ENCODE results near the gene IRF2BPL.

Gene IRF2BPL

DNA sequence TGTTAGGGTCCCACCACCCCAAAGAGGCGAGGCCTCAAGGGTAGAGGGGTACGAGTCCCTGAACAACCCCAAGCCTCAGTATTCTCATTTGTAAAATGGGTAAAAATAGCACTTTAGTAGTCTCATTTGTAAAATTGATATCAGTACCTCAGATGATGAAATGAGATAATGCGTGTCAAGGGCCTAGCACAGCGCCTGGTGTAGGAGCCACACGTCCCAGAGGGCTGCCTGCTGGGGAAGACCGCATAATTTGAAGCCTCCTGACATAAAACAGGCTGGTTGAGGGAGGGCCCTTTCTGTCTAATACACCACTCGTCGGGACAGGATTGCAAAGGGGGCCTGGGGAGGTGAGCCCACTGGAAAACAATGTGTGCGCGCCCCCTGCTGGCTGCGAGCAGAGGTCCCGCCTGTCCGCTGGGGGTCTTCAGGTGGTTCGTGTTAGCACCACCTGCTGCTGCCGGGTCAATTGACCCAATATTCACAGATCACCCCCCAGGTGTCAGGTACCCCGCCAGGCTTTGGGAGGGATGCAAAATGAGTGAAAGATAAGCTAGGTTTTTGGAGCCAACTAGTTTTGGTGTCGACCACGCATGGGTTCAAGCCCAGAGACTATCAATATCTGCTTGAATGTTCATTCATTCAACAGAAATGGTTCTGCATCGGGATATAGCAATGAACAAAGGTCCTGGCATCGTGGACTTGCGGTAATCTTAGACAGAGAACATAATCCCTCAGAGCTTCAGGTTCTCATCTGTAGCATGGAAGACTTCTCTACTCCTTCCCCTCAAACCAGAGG lies 24.7 kb upstream of the IRF2BPL start:
- DNase-seq (ENCODE audit: low read depth): peak; percentile 61

DNA sequence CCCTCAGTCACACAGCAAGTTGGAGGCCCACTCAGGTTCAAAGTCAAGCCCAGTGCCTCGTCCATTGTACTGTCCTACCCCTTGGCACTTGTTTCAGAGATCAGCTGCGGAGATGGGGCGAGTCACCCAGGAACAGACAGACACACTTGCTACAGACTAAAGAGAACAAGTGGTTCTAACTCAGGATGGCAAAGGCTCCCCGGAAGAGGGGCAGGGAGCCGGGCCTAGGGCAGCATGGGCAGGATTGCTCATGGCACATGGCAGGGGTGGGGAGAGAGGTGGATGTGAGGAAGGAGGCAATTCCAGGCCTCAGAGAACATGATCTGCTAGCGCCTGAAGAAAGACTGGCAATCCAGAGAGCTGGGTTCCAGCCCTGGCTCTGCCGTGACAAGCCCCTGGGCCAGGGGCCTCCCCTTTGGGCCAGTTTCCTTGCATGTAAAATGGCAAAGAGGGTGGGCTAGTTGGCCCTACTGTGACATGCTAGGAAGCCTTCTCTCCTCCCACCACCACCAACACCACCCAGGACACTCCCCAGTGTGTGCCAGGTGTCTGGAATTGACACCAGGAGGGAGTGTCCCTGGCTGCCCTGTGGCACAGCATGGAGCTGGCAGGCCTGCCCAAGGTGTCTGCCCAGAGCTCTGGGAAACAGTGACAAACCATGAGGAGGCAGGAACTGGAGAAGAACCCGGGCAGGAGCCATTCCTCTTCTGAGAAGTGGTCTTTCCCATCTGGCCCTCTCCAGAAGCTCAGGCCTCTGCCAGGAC lies 24.0 kb upstream of the IRF2BPL start:
- no peak for DNase-seq (ENCODE audit: low read depth)

DNA sequence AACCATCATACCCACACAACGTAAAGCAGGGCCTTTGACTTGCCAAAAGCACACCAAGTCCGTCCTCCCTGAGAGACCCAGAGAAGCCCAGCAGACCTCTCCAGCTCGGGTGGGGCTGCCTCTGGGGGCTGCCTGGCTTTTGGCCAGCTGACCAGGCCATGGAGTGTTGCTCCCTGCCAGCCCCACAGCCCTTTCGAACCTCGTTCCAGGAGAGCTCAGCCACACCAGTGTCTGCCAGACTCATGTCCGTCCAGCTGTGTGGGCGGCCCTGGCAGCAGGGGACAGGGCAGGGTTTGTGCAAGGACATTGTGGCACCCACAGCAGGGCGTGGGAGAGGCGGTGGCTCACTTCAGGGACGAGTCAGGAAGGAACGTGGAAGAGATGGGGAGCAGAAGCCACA lies 22.6 kb upstream of the IRF2BPL start:
- DNase-seq (ENCODE audit: low read depth): no peak

DNA sequence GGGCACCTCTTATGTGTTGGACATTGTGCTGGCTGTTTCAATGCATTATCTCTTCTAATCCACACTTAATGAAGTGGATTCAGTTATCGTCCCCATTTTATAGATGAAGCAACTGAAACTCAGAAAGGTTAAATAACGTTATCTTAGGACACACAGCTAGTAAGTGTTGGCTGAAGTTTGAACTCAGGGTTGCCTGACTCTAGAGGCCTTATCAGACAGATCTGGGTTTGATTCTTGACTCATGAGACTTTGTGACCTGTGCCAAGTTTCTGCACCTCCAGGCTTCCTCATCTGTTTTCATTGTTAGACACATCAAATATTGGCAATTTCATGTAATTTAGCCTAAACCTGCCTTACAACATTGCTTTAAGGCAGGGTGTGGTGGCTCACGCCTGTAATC lies 18.2 kb upstream of the IRF2BPL start:
- DNase-seq (ENCODE audit: low read depth): no peak

DNA sequence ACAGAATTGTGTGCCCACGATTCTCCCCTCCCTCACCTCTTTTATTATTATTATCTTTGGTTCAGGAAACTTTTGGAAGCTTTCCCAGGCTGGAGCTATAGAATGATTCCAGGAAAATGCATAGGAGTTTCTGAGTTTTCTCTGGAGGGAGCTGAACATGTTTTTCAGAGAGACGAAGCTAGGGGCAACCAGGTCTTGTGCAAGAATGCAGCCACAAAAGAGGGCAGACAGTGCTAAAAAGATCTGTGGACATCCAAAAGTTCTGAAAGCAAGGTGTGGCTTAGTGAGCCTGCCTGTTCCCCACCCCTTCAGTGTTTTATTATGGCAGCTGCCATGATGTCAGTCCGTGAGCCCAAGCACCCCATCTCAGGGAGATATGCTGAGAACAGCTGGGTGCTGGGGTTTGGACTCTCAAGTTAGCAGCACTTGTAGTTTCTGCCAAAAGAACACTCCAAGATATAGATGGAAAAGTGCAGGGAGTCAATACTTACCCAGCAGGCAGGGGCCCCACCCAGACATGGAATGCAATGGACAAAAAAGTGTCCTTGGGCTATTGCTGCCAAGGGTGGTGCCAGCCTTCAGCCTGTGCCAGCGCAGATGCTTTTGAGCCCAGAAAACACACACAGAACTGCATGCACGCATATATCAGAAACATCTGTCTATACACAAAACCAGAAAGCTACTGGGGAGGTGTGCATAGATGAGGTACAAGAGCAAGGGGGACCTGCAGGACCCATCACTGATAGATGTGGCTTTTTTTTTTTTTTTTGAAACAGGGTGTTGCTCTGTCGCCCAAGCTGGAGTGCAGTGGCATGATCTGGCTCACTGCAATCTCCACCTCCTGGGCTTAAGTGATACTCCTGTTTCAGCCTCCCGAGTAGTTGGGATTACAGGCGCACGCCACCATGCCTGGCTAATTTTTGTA lies 17.0 kb upstream of the IRF2BPL start:
- no peak for DNase-seq (ENCODE audit: low read depth)

DNA sequence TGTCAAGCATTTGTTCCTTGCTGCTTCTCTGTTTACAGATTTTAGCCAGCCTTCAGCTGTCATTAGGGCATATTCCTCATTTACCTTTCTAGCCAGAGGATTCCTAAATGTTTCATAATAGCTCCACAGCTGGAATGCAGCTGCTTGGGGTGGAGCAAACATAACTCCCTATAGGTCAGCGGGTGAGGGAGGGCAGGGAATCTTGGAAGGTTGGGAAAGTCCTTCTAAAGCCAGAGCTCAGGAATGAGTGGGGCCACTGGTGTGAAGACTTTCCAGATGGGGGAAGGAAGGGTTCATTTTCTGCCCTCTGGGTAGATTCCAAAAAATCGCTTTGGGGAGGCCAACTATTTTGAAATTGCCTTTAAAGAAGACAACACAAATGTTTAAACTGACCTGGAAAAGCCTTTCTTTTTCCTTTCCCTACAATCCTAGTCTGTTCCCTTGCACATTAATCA lies 16.3 kb upstream of the IRF2BPL start:
- no peak for DNase-seq (ENCODE audit: low read depth)

DNA sequence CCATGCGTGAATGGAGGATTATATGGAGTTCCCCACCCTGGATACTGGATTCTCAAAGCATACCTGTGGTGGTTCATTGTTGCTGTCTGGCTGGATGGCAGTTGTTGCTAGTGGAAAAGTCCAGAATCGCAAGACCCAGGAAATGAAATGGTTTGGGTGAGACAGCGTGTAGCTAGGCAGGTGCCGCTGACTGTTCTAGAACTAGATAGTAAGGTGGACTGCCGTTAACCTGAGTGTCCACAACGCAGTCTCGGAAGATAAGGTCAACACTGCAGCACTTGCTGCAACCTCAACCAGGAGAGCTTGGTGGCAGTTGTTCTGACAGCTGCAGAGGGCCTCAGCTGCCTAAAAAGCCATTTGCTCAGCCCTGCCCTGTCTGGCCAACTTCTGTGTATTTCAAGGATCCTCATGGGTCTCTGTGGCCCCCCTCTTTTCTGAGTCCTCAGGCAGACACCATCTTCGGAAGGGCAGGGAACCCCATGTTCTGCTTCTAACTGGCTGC lies 15.5 kb upstream of the IRF2BPL start:
- DNase-seq (ENCODE audit: low read depth): no peak

DNA sequence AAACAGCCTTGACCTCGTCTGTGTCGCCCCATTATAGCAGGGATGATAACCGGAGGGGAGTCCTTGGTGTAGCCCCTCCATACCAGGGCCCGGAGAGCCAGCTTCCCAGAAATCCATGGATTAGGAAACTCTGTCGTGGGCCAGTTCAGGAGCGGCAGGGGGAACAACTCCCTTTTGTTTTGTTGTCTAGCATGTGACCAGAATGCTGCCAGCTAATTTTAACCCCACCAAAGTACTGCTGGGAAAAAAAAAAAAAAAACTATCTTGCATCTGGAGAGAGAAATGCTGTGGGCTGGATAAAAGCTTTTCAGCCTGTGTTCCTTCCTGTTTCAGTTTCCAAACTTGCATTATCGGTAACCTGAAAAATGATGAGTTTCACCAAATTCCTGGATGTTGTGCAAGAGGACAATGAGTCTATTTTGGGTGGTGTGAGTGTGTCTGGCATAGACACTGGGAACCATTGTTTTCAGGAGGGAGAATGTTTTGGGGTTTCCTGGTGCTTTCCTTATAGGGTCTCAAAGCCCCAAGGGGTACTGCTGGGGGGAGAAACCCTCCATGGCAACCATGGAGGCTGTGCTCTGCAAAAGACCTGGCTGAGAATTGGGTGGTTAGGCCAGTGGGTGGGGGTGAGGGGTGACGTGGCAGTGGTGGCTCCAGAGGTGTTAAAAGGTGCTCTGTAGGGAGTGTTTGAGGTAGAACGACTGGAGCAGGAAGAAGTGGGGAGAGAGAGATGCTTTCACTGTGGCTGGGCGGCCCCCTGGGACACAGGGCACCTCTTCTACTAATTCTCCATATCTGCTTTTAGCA lies 14.9 kb upstream of the IRF2BPL start:
- DNase-seq (ENCODE audit: low read depth): peak; percentile 46

DNA sequence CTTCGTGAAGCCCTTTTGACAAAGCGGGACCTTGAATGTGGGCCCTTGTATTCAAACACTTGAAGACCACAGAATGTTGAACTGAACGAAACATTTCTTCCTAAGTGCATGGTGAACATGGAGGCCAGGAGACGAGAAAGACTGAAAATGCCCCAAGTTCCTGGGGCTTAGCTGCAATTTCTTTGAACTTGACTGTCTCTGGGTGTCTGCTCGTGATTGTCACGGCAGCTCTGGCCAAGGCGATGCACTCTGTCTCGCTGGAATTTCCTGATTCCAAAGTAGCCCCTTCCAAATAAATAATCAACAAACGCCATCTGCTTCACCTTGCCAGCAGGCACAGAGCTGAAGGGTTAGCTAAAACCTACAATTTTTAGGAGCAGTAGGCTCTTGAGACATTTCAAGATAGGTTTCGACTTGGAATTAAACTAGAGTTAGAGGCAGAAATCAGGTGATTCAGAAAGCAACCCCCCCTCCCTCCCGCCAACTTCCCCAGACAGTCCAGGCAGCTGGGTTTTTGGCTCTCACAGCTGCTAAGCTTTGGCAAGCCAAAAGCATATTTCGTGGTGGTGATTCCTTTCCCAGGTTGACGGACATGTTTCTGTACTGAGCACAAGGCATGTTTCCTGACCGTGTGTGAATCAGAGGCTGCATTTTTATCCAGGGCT lies 13.5 kb upstream of the IRF2BPL start:
- DNase-seq (ENCODE audit: low read depth): no peak

DNA sequence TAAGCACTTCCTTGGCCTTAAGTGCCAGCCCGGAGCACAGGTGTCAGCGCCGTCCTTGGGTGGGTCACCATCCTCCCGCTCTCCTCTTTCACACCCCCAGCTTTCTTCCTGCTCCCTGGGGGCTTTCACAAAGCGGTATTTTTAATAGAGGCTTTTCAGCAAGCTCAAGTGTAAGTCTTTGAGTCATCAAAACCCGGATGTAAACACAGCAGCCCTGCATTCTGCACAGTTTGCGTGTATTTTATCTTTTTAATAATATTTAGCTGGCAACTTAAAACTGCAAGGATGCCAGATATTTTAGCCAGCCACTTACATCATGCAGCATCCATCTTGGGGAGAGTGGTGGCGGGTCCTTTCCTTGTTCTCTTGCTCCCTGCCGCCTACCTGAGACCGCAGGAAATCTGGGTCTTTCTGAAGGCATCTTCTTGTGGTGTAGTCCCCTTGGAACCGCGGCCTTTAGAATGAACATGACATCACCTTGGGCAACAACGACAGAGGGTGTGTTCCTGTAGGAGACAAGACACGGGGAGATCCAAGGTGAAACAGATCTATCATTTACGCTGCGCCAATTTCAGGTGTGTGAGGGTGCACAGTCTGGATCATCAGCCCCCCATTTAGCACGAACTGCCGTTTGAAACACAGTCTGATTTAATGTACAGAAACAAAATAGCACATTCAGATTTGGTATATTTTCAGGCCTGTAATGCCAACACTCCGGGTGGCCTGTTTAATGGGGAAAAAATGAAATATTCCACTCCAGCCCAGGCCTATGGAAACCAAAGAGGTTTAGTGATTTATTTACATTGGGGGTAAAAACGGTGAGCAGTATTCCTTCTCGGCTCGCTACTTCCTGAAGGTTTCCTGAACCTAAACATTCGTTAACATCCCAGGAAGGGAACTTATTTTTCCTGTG lies 12.5 kb upstream of the IRF2BPL start:
- DNase-seq (ENCODE audit: low read depth): no peak

DNA sequence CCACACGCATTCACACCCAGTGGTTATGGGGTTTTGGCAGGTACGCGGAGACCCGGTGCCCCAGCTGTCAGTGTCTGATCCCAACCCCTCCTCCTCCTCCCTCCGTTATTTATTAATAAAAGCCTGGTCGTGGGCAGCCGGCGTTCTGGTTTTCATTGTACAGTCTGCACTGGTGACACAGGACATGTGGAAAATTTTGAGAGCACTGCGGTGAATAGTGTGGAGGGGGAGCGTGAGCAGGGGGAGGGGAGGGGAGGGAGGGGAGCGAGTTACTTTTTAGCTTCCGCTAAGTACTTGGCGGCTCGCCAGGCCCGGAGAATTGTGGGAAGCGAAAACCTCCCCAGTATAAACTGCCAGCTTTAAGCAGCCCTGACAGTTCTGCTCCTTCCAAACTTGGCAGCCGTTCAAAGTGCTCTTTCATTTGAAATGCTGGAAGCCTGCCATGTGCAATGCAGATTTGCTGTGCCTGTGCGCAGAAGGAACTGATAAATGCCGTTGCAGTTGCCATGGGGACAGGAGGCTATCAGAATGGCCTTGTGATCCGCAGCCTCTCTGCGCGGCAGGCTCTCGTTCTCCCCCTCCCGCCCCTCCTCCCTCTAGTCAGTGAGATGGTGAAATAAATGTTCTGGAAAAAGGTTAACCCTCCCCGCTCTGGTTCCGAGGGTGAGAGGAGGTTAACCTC lies 11.7 kb upstream of the IRF2BPL start:
- DNase-seq (ENCODE audit: low read depth): peak; percentile 88

DNA sequence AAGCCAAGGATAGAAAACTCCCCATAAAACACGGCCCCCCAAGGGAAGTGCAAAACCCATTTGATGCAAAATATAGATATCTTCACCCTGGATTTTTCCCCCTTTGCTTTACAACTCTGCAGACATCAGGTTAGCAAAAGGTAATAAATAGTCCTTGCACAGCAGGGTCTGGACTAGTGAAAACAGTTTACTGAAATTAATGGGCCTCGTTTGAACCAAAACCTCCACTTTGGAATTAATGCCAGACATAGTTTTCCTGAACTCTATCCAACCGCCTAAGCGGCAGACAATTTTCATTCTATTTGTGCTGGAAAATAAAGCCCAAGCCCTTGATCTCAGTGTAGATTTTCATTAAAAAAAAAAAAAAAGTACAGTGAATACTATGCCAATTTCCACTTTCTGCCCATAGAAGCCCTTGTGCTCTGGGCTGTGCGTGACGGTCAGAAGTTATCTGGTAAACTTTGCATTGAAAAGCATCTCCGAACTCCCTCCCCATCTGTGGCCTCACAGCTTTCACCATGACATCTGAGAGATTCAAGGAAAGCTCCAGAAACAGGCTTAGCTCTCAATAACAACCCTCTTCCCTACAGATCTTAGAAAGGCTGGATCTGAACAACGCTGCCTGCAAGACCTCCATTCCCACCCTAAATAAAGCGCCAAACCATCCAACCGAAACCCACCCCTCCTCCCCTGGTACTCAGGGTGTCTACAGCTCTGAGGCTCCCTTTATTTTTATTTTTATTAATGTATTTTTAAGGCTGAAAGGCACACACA lies 11.0 kb upstream of the IRF2BPL start:
- no peak for DNase-seq (ENCODE audit: low read depth)

DNA sequence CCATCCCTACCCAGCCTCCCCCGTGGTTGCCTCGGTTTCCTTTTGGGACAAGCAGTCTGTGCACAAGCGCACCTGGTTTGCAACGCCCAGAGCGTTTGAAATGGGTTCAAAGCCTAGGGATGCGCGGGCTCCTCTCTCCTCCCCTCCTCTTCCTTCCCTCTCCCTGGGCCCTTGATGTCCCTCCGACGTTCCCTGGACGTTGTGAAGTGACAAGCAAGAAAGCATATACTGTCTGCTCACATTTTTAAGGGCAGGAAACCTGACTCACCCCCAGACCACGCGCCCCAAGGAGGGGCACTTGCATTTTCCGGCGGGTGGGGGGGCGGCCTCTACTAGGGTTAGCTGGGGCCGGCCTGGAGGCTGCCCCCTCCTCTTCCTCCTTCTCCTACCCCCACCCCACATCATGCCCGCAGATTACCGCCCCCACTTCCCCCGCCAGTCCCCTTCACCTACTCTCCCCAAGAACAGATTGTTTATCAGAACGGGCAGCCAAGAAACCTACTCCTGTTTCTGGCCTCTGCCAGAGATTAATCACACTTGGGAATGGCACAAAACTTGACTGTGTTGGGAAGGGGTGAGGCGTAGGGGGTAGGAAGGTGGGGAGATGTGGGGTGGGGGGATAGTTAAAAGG lies 9.5 kb upstream of the IRF2BPL start:
- peak; percentile 37 for DNase-seq (ENCODE audit: low read depth)

DNA sequence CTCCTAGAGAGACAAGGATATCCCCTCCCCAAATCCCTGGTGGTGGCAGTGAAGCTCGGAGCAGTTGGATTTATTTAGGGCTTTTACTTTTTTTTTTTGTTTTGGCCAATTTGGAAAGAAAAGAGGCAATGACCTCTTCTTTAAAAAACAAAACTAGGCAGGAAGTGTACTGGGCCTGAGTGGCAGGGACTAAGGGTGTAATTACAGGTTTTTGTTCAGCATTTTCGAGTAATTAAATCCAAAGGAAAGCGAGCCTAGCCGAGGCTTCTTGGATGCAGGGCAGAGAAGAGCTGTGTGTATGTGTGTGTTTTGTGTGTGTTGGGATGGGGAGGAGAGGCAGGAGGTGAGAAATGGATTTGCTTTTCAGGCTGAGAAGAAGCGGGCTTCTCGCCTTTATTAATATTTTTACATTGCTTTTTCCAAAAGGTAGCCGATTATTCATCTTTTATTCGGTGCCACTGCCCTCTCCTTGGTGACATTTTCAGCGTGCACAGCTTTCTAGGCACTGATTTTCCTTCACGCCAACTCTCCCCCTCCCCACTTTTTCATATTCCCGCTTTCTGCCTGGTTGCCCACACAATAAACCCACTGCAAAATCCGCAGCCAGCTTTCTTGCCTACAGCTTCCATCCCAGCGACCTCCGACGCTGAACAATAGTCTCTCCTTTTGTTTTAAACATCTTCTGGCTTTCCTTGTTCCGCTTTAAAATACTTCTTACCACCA lies 8.9 kb upstream of the IRF2BPL start:
- DNase-seq (ENCODE audit: low read depth): no peak

DNA sequence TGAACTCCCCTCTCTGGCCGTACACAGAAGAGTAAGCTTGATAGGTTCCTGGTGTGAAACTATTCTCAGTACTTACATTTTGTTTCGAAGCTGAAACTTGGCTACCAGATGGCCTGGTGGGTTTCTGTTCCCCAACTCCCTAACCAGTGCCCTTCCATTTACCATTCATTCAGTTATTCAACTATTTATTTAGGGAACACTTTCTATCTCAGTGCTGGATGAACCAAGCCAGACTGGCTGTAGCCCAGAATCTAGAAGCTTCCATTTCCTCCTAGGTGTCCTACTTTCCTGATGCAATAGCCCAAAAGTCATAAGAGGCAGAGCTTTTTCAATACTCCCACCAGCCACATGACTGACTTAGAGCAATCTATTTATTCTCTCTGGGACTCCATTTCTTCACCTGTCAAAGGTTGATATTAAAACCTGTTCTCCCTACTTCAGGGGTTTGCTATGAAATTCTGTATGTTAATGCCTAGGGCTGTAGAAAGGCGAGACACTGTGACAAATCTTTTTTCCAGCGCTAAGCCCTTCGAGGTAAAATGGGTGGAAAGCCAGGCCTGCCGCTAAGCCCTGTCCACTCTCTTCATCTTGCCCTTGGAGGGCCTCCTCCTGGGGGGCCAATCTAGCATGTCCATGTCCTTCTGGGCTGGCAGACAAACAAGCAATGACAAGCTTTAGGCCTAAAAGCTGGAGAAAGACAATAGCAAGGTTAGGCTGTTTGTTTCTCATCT lies 8.1 kb upstream of the IRF2BPL start:
- DNase-seq (ENCODE audit: low read depth): no peak

DNA sequence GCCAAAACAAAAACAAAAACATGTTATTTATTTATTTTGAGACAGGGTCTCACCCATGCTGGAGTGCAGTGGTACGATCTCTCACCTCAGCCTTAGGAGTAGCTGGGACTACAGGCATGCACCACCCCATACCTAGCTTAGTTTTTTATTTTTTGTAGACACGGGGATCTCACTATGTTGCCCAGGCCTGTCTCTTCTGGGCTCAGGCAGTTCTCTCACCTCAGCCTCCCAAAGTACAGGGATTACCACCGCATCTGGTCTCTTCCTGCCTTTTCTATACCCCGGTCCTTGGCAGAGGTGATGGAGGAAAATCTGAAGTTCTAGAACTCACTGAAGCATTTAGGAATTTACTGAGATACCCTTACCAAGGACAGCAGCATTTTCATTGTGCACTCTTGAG lies 6.8 kb upstream of the IRF2BPL start:
- DNase-seq (ENCODE audit: low read depth): no peak

Measured in activated T-helper 9 cell treated with anti-CD3 and anti-CD28 coated beads, Interleukin-2, amount 50 U/mL, for 16 hours (primary cell).